B cell (primary cell): ENCODE results near the gene INPP5B.

Experiments used
- EZH2 ChIP-seq: IDR thresholded peaks from 2 replicates; pipeline ENCODE4 v1.6.1; 2012; ENCODE audit warnings: borderline replicate concordance, low read depth, mild to moderate bottlenecking, moderate library complexity, low read length; ENCODE audit not compliant: insufficient read depth, poor library complexity, severe bottlenecking
- TF ChIP-seq, protein P1 (sequence below): fragments of 200-600 bp; IDR thresholded peaks from one replicate; pipeline ENCODE4 v1.8.0; 2022; ENCODE audit warnings: antibody characterized with exemption, mild to moderate bottlenecking

DNA sequence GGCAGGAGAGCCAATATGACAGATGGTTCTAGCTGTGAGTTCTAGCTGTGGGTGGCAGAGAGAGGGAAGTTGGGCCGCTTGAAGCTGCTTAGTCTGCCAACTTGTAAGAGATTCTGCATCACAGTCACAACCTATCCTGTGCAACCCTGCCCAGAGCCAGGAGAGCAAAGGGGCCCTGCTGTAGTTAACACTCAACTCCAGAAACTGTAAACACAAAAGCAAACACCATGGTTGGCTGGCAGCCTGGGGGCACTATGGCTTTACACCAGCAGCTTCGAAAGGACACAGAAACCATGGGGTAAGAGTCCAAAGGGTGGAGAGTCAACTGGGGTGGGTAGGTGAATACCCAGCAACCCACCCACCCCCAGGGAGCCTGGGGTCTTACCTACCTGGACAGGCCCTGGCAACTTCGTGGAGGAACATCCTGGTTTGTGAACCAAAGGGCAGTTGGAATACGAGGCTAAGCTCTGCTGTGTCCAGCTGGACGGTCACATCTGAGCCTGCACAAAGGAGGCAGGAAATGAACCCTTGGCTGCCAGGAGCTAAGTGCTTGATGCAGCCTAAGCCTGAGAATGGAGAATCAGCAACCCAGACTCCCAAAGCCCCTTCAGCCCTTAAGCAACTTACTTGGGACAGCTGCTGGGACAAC lies 6.4 kb downstream of the INPP5B start:
- TF ChIP-seq, protein P1, sequence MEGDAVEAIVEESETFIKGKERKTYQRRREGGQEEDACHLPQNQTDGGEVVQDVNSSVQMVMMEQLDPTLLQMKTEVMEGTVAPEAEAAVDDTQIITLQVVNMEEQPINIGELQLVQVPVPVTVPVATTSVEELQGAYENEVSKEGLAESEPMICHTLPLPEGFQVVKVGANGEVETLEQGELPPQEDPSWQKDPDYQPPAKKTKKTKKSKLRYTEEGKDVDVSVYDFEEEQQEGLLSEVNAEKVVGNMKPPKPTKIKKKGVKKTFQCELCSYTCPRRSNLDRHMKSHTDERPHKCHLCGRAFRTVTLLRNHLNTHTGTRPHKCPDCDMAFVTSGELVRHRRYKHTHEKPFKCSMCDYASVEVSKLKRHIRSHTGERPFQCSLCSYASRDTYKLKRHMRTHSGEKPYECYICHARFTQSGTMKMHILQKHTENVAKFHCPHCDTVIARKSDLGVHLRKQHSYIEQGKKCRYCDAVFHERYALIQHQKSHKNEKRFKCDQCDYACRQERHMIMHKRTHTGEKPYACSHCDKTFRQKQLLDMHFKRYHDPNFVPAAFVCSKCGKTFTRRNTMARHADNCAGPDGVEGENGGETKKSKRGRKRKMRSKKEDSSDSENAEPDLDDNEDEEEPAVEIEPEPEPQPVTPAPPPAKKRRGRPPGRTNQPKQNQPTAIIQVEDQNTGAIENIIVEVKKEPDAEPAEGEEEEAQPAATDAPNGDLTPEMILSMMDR: no peak
- no peak for TF ChIP-seq EZH2
